Tibial nerve (tissue), 4 donors: ENCODE results near the gene OR2A1.
"Not testable (repeated sequence)": the region's sequence is repeated elsewhere in the genome, so short reads cannot be mapped to it uniquely, and the experiment has no call there.

ENCODE experiments used
- CTCF ChIP-seq, 5 experiments: fragments of 200-600 bp in 3 of 5; fragments of 450-650 bp in 2 of 5; sonication (generic) in 3 of 5; IDR thresholded peaks; one replicate each; pipeline ENCODE4 v1.5.1; 2016 to 2019; ENCODE audit warnings: antibody characterized with exemption in 5 of 5, mild to moderate bottlenecking in 3 of 5, moderate library complexity in 2 of 5
- EP300 ChIP-seq, 2 donors: sonication (generic); formaldehyde crosslinking; IDR thresholded peaks; one replicate each; pipeline ENCODE4 v1.6.1; 2017; ENCODE audit warnings: antibody characterized with exemption in 2 of 2, mild to moderate bottlenecking in 1 of 2
- POLR2A ChIP-seq, 2 donors: fragments of 450-650 bp; IDR thresholded peaks; one replicate each; pipeline ENCODE4 v1.6.1; 2017; ENCODE audit warnings: antibody characterized with exemption in 2 of 2, mild to moderate bottlenecking in 2 of 2, moderate library complexity in 2 of 2

- TF ChIP-seq CTCF, EP300, POLR2A (IDR thresholded peaks at IDR 0.05): not testable (repeated sequence)
Measured at GRCh38 chr7:144356185-144356584, 44.0 kb downstream of the OR2A1 start.
